IPS DF 4.7 (cell line): ENCODE results near the gene AFF4.
"Not testable (repeated sequence)": the region's sequence is repeated elsewhere in the genome, so short reads cannot be mapped to it uniquely, and the experiment has no call there.

Experiments used
- DNase-seq: peaks from one replicate; pipeline ENCODE4 v3.0.0-alpha.2; 2013; ENCODE audit warnings: low spot score; ENCODE audit errors: extremely low read depth

Gene AFF4

GRCh38 chr5:132953710-132954109 lies 9.7 kb downstream of the AFF4 start:
- no peak for DNase-seq

DNA sequence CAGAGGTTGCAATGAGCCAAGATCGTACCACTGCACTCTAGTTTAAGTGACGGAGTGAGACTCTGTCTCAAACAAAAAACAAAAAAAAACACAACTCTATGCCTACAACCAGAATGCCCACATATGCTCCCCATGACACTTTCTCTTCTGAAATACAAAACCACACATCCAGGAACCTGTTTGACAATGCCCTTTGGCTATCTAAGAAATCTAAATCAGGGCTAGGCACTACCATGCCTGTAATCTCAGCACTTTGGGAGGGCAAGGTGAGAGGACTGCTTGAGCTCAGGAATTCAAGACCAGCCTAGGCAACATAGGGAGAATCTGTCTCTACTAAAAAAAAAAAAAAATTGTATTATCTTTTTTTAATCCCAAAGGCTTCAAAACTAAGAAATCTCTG lies 10.6 kb downstream of the AFF4 start:
- no peak for DNase-seq

DNA sequence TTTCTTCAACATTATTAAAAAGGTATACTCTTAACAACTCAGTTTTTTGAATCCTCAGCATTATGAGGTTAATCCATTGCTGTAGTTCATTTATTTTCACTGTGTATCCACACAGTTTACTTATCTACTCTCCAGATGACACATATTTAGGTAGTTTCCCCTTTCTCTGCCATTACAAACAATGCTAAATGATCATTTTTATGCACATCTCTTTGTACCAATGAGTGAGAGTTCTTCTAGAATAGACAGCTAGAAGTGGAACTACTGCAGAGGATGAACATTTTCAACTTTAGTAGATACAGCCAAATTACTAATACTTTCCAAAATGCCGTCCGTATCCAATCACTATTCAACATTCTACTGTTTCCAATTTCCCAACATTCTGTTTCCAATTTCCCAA lies 11.5 kb downstream of the AFF4 start:
- no peak for DNase-seq

GRCh38 chr5:132949136-132949535 lies 14.3 kb downstream of the AFF4 start:
- DNase-seq: no peak

- DNase-seq: no peak
Observed at GRCh38 chr5:132947671-132948070, 15.8 kb downstream of the AFF4 start.

GRCh38 chr5:132945315-132945714 lies 18.1 kb downstream of the AFF4 start:
- not testable (repeated sequence) for DNase-seq

DNA sequence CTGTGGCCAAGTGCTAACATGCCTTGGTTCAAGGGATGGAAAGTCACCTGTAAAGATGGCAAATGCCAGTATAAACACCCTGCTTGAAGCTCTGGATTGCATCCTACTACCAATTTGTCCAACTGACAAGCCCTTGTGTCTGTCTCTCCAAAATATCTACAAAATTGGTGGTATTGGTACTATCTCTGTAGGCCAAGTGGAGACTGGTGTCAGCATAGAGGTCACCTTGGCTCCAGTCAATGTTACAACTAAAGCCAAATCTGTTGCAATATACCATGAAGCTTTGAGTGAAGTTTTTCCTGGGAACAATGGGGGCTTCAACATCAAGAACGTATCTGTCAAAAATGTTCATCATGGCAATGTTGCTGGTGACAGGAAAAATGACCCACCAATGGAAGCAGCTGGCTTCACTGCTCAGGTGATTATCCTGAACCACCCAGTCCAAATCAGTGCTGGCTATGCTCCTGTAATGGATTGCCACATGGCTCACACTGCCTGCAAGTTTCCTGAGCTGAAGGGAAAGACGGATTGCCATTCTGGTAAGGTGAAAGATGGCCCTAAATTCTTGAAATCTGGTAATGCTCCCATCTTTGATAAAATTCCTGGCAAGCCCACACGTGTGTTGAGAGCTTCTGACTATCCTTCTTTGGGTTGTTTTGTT lies 19.9 kb downstream of the AFF4 start:
- no peak for DNase-seq

DNA sequence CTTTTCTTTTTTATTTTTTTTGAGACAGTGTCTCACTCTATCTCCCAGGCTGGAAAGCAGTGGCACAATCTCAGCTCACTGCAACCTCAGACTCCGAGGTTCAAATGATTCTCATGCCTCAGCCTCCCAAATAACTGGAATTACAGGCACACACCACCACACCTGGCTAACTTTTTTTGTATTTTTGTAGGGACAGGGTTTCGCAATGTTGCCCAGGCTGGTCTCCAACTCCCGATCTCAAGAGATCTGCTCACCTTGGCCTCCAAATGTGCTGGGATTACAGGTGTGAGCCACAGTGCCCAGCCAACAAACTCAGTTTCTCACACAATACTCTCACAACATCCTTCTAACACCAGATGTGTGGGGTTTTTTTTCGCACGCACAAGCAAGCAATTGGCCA lies 22.1 kb downstream of the AFF4 start:
- DNase-seq: no peak

- no peak for DNase-seq
Observed at GRCh38 chr5:132928062-132928407, 35.4 kb downstream of the AFF4 start.

- DNase-seq: no peak
Observed at GRCh38 chr5:132927355-132928061, 35.9 kb downstream of the AFF4 start.

GRCh38 chr5:132926437-132926836 lies 37.0 kb downstream of the AFF4 start:
- DNase-seq: no peak

DNA sequence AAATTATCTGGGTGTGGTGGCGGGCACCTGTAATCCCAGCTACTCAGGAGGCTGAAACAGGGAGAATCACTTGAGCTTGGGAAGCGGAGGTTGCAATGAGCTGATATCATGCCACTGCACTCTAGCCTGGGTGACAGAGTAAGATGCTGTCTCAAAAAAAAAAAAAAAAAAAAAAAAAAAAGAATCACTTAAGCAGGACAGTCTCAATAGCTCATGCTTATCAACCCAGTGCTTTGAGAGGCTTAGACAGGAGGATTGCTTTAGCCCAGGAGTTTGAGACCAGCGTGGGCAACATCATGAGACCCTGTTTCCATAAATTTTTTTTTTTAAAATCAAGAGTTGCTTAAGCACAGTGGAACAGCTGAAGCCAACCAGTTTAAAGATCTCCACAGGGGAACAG lies 47.3 kb downstream of the AFF4 start:
- no peak for DNase-seq

GRCh38 chr5:132915681-132916080 lies 47.8 kb downstream of the AFF4 start:
- DNase-seq: no peak

DNA sequence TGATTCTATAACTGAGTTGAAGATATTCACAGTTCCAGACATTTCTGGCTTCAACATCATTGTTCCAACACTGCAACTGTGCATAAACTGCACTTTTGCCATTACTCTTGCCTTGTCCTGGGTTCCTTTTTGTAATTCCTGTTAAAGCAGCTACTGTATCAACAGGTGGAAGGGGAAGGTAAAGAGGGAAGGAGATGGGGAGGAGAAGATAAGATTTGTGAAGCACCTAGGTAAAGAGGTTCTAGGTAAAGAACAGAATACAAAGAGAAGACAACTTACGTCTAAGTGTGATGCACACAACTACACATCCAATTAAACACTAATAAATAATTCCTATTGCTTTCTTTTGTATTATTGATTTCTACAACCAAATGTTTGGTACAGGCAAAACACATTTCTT lies 53.7 kb downstream of the AFF4 start:
- no peak for DNase-seq

GRCh38 chr5:132907161-132907560 lies 56.3 kb downstream of the AFF4 start:
- no peak for DNase-seq

DNA sequence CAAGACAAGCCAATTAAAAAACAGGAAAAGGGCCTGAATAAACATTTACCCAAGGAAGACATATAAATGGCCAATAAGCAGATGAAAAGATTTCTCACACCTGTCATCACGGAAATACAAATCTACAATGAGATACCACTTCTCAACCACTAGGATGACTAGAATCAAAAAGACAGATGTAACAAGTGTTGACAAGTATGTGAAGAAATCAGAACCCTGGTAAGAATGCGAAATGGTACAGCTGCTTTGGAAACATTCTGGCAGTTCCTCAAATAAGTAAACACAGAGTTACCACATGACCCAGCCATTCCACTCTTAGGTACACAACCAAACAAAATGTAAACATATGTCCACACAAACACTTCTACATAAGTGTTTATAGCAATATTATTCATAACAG lies 57.5 kb downstream of the AFF4 start:
- no peak for DNase-seq

DNA sequence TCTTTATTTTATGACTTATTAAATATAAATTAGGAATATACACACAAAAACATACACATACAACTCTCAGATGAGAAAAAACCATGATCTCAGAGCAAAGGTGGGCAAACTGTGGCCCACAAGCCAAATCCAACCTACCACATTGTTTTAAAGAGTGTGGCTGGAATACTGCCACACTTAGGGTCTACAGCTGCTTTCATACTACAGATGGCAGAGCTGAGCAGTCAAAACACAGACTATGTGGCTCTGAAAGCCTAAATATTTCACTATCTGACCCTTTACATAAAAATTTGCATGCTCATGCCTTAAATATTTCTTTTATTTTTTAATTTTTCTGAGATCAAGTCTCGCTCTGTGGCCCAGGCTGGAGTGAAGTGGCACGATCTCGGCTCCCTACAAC lies 61.7 kb downstream of the AFF4 start:
- DNase-seq: no peak

- DNase-seq: no peak
Observed at GRCh38 chr5:132901036-132901435, 62.4 kb downstream of the AFF4 start.

- DNase-seq: no peak
Observed at GRCh38 chr5:132898094-132898493, 65.3 kb downstream of the AFF4 start.

DNA sequence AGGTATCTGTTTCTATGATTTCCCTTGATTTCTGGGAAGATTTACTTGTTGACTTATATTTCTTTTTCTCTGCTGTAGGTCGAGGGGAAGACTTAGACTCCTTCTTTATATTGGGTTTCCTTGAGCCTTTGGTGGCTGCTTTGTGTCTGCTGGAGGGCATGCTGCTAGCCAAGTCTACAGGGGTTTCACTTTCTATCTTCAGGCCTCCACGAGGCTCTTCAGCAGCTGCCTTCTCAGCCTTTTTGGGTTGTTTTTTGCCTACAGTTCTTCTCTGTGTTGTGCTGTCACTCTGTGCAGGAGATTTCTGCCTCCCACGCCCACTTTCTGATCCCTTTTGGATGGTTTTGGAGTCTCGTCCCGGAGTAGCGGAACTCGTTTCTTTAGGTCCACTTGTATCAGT lies 66.7 kb downstream of the AFF4 start:
- no peak for DNase-seq

DNA sequence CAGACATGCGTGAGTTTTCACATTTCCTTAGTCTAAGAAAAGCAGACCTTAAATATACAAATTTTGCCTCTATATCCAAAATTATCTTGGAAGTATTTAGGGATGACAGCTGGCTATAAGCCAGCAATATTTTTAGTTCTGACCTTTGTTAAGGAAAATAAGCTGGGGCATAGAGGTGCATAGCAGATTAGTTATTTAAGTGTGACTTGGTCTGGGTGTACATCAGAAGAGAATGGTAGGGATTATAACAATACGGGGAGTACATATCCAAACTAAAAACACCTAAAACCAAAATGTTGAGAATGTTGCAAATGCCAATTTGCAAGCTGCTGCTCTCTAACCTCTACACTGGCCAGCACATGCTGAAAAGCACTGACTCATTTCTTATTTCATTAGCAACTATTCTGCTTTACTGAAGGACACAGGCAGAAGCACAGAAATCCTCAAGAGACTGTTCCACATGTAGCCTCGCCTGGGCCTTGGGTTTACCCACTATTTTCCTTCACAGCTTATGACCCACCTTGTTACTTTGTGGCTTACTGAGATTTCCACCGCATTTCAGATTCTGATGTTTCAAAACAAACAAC lies 67.6 kb downstream of the AFF4 start:
- no peak for DNase-seq

- no peak for DNase-seq
Observed at GRCh38 chr5:132890817-132891216, 72.6 kb downstream of the AFF4 start.

DNA sequence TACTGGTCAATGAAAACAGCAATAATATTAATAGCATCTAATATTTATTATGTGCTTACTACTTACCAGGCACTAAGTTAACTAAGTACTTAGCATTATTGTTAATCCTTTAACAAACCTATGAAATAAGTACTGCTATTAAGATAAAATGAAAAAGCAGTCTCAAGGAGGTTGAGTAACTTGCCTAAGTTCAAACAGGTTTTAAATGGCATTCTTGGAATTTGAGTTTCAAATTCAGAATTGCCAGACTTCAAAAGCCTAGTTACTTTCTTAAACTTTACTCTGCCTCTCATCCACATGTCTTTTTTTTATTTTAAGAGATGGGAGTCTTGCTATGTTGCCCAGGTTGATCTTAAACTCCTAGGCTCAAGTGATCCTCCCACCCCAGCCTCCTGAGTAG lies 73.9 kb downstream of the AFF4 start:
- DNase-seq: no peak
